Colonic mucosa (tissue), 4 donors: ENCODE measurements around the gene AK3. TPM values are rescaled to one million over a fixed set of nuclear protein-coding genes. Genes with fewer than 3 reads are reported as not detected.

Source experiments
- DNase-seq: peaks from one replicate; pipeline ENCODE4 v3.0.0-alpha.2; 2020
- H3K27ac ChIP-seq: fragments of 200-600 bp; one replicate; pipeline ENCODE4 v1.8.0; 2021
- H3K27me3 ChIP-seq: fragments of 200-600 bp; one replicate; pipeline ENCODE4 v1.8.0; 2021
- H3K36me3 ChIP-seq: fragments of 200-600 bp; one replicate; pipeline ENCODE4 v1.8.0; 2021
- H3K4me1 ChIP-seq: fragments of 200-600 bp; one replicate; pipeline ENCODE4 v1.8.0; 2021; ENCODE audit warnings: mild to moderate bottlenecking
- H3K4me3 ChIP-seq: fragments of 200-600 bp; one replicate; pipeline ENCODE4 v1.8.0; 2021
- H3K9ac ChIP-seq, 2 donors: one replicate each; pipeline ENCODE4 v1.7.0; 2013; ENCODE audit warnings: control low read depth in 2 of 2, low read depth in 2 of 2, low read length in 2 of 2
- H3K9me3 ChIP-seq: fragments of 200-600 bp; one replicate; pipeline ENCODE4 v1.8.0; 2021
- CTCF ChIP-seq: fragments of 200-600 bp; IDR thresholded peaks from one replicate; pipeline ENCODE4 v1.8.0; 2022; ENCODE audit warnings: antibody characterized with exemption, mild to moderate bottlenecking
- intact Hi-C: fragments of 100-400 bp; cut with DNase I; formaldehyde crosslinking; loops from one replicate; pipeline ENCODE4 v1.14.1; 2022
- total RNA-seq, 2 donors: library from RNA; stranded (reverse); fragmentation: NEBNext Ultra II Directional in 1 of 2; extraction: Animal tissue kit (Norgen Biotek cat#: 25700) in 1 of 2; gene quantifications; one replicate each; pipeline ENCODE4 v1.2.1, GENCODE V29; 2021
- donor health status: healthy.
- donor health status: DM: no; HTN: no; CAD: no.
- donor health status: DM: no; HTN: no; CAD: no.

The AK3 gene
- total RNA-seq, 2 donors from 2014 or later = 80.3 to 95.7 TPM

- H3K4me3 ChIP-seq = no peak overlapping the region
- no peaks in the 10 kb centered on the region for H3K27me3 ChIP-seq
- no peak overlapping the region for H3K27ac ChIP-seq
- DNase-seq = no peak
- no peak for TF ChIP-seq CTCF
- no peak overlapping the region for H3K9ac ChIP-seq
- H3K36me3 ChIP-seq = peaks cover 8% of the 10 kb centered on the region
- no peaks in the 10 kb centered on the region for H3K4me1 ChIP-seq
- no peaks in the 10 kb centered on the region for H3K9me3 ChIP-seq
- intact Hi-C loops = loop anchor here (5.0 to 10.0 kb wide), 2 partner anchors 43 to 1145 kb away; partner anchors contain the start of gene ERMP1
Measured at GRCh38 chr9:4689687-4690104, 51.3 kb downstream of the AK3 start.

GRCh38 chr9:4689021-4689420 is 52.0 kb downstream of the AK3 start:
- DNase-seq = no peak
- Histone ChIP-seq H3K9ac (no peak overlapping the region), H3K27ac (no peak overlapping the region), H3K36me3 (peaks cover 8% of the 10 kb centered on the region), H3K4me3 (no peak overlapping the region), H3K4me1 (no peaks in the 10 kb centered on the region), H3K27me3 (no peaks in the 10 kb centered on the region), H3K9me3 (no peaks in the 10 kb centered on the region)
- intact Hi-C loops = loop anchor here (10.0 kb wide), 1 partner anchor 1146 kb away; the partner anchor contains the start of gene ERMP1
- TF ChIP-seq CTCF = no peak

DNA sequence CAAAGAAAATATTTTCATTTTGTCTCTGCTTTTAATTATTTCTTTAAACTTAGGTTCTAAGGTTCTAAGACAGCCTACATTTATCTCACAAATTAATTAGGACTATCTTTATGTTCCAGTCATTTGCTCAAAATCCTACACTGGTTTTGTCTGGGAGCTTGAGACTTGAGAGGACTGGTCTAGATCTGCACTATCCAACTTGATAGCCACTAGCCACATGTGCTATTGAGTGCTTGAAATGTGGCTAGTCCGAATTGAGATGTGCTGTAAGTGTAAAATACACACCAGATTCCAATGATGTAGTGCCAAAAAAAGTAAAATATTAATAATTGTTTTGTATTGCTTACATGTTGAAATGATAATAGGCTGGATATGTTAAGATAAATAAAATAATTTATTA is 54.4 kb downstream of the AK3 start:
- Histone ChIP-seq H3K27ac (no peak overlapping the region), H3K36me3 (peaks cover 8% of the 10 kb centered on the region), H3K27me3 (no peaks in the 10 kb centered on the region), H3K9me3 (no peaks in the 10 kb centered on the region), H3K9ac (no peak overlapping the region), H3K4me1 (no peaks in the 10 kb centered on the region), H3K4me3 (no peak overlapping the region)
- DNase-seq = no peak
- intact Hi-C loops = loop anchor here (10.0 kb wide), 1 partner anchor 1148 kb away; the partner anchor contains the start of gene ERMP1
- no peak for TF ChIP-seq CTCF

- Histone ChIP-seq H3K36me3 (peaks cover 8% of the 10 kb centered on the region), H3K9me3 (no peaks in the 10 kb centered on the region), H3K27me3 (no peaks in the 10 kb centered on the region), H3K9ac (no peak overlapping the region), H3K4me3 (no peak overlapping the region), H3K4me1 (peaks cover under 1% of the 10 kb centered on the region), H3K27ac (no peak overlapping the region)
- intact Hi-C loops = loop anchor here (10.0 kb wide), 1 partner anchor 1149 kb away; the partner anchor contains the start of gene ERMP1
- no peak for DNase-seq
- no peak for TF ChIP-seq CTCF
Measured at GRCh38 chr9:4686112-4686511, 54.9 kb downstream of the AK3 start.

- Histone ChIP-seq H3K9ac (no peak overlapping the region), H3K27ac (no peak overlapping the region), H3K4me1 (peaks cover 3% of the 10 kb centered on the region), H3K36me3 (no peaks in the 10 kb centered on the region), H3K27me3 (no peaks in the 10 kb centered on the region), H3K9me3 (no peaks in the 10 kb centered on the region), H3K4me3 (no peak overlapping the region)
- TF ChIP-seq CTCF = no peak
- no peak for DNase-seq
- intact Hi-C loops = loop anchor here (10.0 kb wide), 1 partner anchor 1150 kb away; the partner anchor contains the start of gene ERMP1
Measured at GRCh38 chr9:4684820-4685219, 56.2 kb downstream of the AK3 start.
